Astrocyte of the cerebellum (primary cell): ENCODE data around the gene LAMP1.

Experiments used
- DNase-seq: peaks from one replicate; pipeline ENCODE4 v3.0.0-alpha.2; 2011; ENCODE audit warnings: low read depth
- H3K4me3 ChIP-seq: 2 replicates; pipeline ENCODE4 v1.5.1; 2011; ENCODE audit warnings: mild to moderate bottlenecking, low read depth, low read length, moderate library complexity
- in situ Hi-C: cut with HindIII; loops from 2 replicates; pipeline ENCODE4 v1.10.0; 2017; ENCODE audit warnings: low sequenced_read_pairs
- TF ChIP-seq, protein P1 (sequence below): IDR thresholded peaks from 2 replicates; pipeline ENCODE4 v1.5.1; 2012; ENCODE audit warnings: low read length, low read depth, moderate library complexity, mild to moderate bottlenecking; ENCODE audit errors: missing control alignments

The LAMP1 gene

DNA sequence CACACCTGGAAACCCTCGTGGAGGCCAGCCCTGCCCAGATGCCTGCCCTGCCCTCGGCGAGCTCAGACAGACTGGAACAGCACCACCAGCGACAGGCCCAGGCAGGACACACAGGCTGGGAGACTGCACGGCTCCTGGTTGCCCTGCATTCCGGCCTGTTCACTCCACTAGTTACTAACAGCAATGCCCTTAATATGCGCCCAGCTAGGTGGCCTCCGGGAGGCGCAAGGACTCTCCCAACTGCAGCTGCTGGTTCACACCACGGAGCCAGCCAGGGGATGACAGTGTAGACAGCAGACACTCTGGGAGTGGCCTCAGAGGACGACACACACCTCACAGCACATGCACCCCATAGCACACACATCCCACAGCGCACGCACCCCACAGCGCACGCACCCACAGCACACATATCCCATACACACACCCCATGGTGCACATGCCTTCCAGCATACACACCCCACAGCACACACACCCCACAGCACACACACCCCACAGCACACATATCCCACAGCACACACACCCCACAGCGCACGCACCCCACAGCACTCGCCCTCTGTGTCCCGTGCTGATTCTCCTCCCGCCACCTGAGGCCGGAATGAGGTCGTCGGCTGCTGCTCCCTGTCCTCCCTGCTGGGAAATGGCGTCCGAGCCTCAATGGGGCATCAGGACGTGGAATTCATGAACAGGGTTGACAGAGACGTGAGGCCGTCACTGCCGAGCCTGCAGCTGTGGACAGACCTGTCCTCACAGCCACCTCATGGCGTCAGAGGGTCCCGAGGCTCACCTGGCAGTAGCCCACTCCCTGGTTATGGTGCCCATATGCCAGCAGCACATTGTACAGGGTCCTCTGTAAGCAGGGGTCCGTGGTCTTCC, 53.3 kb downstream of the LAMP1 start:
- TF ChIP-seq, protein P1, sequence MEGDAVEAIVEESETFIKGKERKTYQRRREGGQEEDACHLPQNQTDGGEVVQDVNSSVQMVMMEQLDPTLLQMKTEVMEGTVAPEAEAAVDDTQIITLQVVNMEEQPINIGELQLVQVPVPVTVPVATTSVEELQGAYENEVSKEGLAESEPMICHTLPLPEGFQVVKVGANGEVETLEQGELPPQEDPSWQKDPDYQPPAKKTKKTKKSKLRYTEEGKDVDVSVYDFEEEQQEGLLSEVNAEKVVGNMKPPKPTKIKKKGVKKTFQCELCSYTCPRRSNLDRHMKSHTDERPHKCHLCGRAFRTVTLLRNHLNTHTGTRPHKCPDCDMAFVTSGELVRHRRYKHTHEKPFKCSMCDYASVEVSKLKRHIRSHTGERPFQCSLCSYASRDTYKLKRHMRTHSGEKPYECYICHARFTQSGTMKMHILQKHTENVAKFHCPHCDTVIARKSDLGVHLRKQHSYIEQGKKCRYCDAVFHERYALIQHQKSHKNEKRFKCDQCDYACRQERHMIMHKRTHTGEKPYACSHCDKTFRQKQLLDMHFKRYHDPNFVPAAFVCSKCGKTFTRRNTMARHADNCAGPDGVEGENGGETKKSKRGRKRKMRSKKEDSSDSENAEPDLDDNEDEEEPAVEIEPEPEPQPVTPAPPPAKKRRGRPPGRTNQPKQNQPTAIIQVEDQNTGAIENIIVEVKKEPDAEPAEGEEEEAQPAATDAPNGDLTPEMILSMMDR: no peak
- DNase-seq: no peak
- H3K4me3 ChIP-seq: no peak overlapping the region
- in situ Hi-C loops: no loop called here

DNA sequence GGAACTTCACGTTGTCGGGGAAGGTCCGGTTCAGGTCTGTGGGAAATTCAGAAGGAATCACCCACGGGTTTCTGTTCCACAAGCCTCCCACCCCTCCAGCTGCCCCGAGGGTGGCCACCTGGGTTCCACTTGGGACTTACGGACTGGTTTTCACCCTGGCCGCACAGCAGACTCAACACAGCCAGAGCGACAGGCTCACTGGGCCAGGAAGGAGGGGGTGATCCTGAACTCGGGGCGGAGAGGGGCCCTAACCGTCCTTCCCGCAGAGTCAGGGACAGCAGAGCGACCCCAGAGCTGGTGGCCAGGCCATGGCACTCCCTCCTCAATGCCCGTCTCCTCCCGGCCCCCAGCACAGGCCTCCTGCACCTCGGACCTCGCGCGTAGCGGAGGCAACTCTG, 53.9 kb downstream of the LAMP1 start:
- H3K4me3 ChIP-seq: no peak overlapping the region
- DNase-seq: no peak
- in situ Hi-C loops: no loop called here
- TF ChIP-seq, protein P1: no peak

DNA sequence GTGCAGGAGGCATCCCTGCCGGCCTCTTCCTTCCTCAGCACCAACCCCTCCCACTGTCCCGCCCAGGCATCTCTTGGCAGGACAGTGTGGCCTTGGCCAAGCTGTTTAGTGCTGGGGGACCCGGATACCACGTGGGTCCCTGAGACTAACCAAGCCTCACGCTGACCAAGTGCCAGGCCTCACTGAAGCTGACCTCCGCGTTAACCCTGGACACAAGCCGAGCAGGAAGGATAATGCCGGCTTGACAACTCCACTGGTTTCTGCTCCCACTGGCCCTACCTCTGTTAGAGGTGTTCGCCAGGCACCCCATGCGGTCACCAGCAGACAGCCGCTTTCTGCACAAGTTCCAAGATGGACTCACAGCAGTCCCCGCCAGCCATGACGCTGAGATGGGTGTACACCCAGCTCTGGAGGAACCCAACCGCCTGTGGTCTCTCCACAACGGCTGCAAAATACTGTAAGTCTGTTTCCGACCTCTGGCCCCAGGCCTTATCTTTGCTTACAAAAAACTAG, 54.5 kb downstream of the LAMP1 start:
- DNase-seq: no peak
- H3K4me3 ChIP-seq: no peak overlapping the region
- TF ChIP-seq, protein P1: no peak
- in situ Hi-C loops: no loop called here

DNA sequence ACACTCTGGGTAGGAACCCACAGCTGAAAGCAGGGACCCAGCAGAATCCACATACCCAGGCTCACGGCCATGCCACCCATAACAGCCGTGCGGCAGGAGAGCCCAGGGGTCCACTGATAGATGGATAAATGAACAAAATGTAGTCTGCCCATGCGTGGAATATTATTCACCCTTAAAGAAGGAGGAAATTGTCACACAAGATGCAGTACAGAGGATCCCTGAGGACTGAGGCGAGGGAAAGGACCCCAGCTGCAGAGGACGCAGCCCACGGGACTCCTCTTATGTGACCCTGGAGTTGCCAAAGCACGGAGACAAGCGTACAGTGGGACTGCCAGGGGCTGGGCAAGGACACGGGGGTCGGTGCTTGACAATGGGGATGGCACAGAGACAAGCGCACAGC, 56.2 kb downstream of the LAMP1 start:
- TF ChIP-seq, protein P1: no peak
- H3K4me3 ChIP-seq: no peak overlapping the region
- DNase-seq: no peak
- in situ Hi-C loops: no loop called here

DNA sequence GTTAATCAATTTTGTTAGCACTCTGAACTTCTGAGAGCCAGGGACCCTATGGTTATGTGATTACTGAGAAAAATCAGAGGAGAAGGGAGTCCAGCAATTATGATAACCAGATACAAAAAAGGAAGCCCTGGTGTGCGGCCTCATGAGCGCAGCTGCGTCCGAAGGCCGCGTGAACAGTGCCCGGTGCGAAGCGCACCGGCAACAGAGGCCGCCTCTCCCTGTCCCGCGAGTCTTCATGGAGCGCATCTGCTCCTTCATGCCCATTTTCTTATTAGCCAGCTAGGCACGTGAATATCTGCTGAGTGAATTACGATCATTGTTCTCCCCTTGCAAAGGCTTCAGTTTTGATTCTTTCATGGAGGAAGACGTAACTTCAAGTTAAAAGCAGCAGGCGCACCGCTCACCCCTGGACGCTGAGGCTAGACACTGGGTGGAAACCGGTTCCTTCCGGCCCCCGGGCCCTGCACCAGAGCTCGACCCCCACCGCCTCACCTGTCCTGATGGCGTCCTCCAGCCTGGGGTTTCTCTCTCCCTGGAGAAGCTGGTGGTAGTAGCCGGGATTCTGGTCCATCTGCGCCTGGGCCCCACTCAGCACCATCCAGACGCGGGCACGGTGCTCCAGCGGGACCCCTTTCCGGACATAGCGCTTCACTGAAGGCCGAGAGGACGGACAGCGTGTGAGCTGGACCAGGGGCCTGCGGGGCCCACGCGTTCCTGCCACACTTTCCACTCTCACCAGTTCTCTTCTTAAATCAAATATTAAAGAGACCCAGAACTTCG, 58.0 kb downstream of the LAMP1 start:
- in situ Hi-C loops: no loop called here

DNA sequence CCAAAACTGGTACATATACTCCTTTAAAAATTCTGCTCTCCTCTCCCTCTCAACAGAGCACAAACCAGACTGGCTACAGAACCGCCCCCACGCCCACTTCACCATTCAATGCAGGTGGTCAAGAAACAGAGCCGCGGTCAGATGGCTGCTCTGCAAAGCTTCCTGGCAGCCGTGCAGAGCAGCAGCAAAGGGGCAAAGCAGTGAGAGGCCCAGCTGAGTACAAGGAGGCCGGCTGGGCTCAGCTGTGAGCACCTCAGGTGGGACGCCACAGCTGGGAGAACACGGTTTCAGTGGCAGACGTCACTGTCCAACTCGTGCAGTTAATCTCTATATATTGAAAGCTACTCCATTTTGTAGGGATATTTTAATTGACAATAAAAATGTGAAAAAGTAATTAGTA, 58.6 kb downstream of the LAMP1 start:
- TF ChIP-seq, protein P1: no peak
- DNase-seq: no peak
- in situ Hi-C loops: no loop called here
- H3K4me3 ChIP-seq: no peak overlapping the region

More for the DNA sequence above, 58.0 kb downstream of the LAMP1 start:
- no peak for DNase-seq
- TF ChIP-seq, protein P1: no peak
- no peak overlapping the region for H3K4me3 ChIP-seq
